ENCODE results near the gene TANC1. TPM values are rescaled to one million over a fixed set of nuclear protein-coding genes. Genes with fewer than 3 reads are reported as not detected.
A peak's percentile ranks its signal among the peaks of the same experiment; 100 is the strongest.

The TANC1 gene
- polyA plus RNA-seq, 1 donor (not counting 4 experiments of a cell fraction or from before 2014, with no cell fraction given) = 33.5 TPM

- H3K4me1 ChIP-seq (ENCODE audit: control insufficient read depth, extremely low read depth, insufficient read depth, low read length) = peaks cover 35% of the 10 kb centered on the region
- peak overlapping the region; percentile 70 for H3K9ac ChIP-seq (ENCODE audit: control insufficient read depth, extremely low read depth, insufficient read depth, low read length)
- peaks cover 2 to 9% of the 10 kb centered on the region in 2 experiments for H3K36me3 ChIP-seq (ENCODE audit: control insufficient read depth in 2 of 2, extremely low read depth in 1 of 2, insufficient read depth in 2 of 2, low read length in 2 of 2)
- DNase-seq (ENCODE audit: low read depth, low spot score) (no peak), FAIRE-seq (no peak)
- dilution Hi-C loops (cut with MboI; ENCODE audit: extremely low pct_ligation_motif_present, low sequenced_read_pairs) = no loop called here
- no peaks in the 10 kb centered on the region for H4K20me1 ChIP-seq (ENCODE audit: control insufficient read depth, extremely low read depth, insufficient read depth, low read length)
- H3K4me2 ChIP-seq (ENCODE audit: control insufficient read depth, extremely low read depth, insufficient read depth, low read depth, low read length) = no peak overlapping the region
- H3K27me3 ChIP-seq (ENCODE audit: control insufficient read depth, extremely low read depth, insufficient read depth, low read length) = no peaks in the 10 kb centered on the region
- peak overlapping the region; percentile 87 for H3K27ac ChIP-seq (ENCODE audit: control insufficient read depth, insufficient read depth, low read length)
- H3K79me2 ChIP-seq (ENCODE audit: control insufficient read depth, insufficient read depth, low read length) = peaks cover 48% of the 10 kb centered on the region
- H3K9me3 ChIP-seq (ENCODE audit: control insufficient read depth, low read depth, low read length) = no peaks in the 10 kb centered on the region
- TF ChIP-seq EZH2 (IDR thresholded peaks at IDR 0.05; ENCODE audit: low read length) = no peak
- no peak for TF ChIP-seq CTCF (optimal IDR thresholded peaks at IDR 0.05 in 1 of 3, IDR thresholded peaks at IDR 0.05 in 1 of 3, conservative IDR thresholded peaks at IDR 0.05 in 1 of 3; ENCODE audit: extremely low read depth in 1 of 3, insufficient read depth in 2 of 3, low read length in 3 of 3)
- H2AFZ ChIP-seq (ENCODE audit: control insufficient read depth, low read length) = no peak overlapping the region
- no peaks in the 10 kb centered on the region for H3K9me1 ChIP-seq (ENCODE audit: control insufficient read depth, extremely low read depth, insufficient read depth, low read length)
- no peak overlapping the region for H3K4me3 ChIP-seq (ENCODE audit: control insufficient read depth in 2 of 3, extremely low read depth in 1 of 3, insufficient read depth in 2 of 3, low read depth in 1 of 3, low read length in 3 of 3)
Measured at GRCh38 chr2:159123786-159124185, 155.3 kb downstream of the TANC1 start.

- Histone ChIP-seq H3K4me1 (ENCODE audit: control insufficient read depth, extremely low read depth, insufficient read depth, low read length) (peaks cover 35% of the 10 kb centered on the region), H3K36me3 (ENCODE audit: control insufficient read depth in 2 of 2, extremely low read depth in 1 of 2, insufficient read depth in 2 of 2, low read length in 2 of 2) (peaks cover 2 to 9% of the 10 kb centered on the region in 2 experiments), H3K9me1 (ENCODE audit: control insufficient read depth, extremely low read depth, insufficient read depth, low read length) (no peaks in the 10 kb centered on the region), H3K27ac (ENCODE audit: control insufficient read depth, insufficient read depth, low read length) (peak overlapping the region; percentile 87), H3K9me3 (ENCODE audit: control insufficient read depth, low read depth, low read length) (no peaks in the 10 kb centered on the region), H3K4me3 (ENCODE audit: control insufficient read depth in 2 of 3, extremely low read depth in 1 of 3, insufficient read depth in 2 of 3, low read depth in 1 of 3, low read length in 3 of 3) (no peak overlapping the region), H4K20me1 (ENCODE audit: control insufficient read depth, extremely low read depth, insufficient read depth, low read length) (no peaks in the 10 kb centered on the region), H3K4me2 (ENCODE audit: control insufficient read depth, extremely low read depth, insufficient read depth, low read depth, low read length) (peak overlapping the region; percentile 71), H3K27me3 (ENCODE audit: control insufficient read depth, extremely low read depth, insufficient read depth, low read length) (no peaks in the 10 kb centered on the region), H3K9ac (ENCODE audit: control insufficient read depth, extremely low read depth, insufficient read depth, low read length) (peak overlapping the region; percentile 70), H2AFZ (ENCODE audit: control insufficient read depth, low read length) (peak overlapping the region; percentile 45), H3K79me2 (ENCODE audit: control insufficient read depth, insufficient read depth, low read length) (peaks cover 41% of the 10 kb centered on the region)
- dilution Hi-C loops (cut with MboI; ENCODE audit: extremely low pct_ligation_motif_present, low sequenced_read_pairs) = no loop called here
- TF ChIP-seq EZH2 (IDR thresholded peaks at IDR 0.05; ENCODE audit: low read length) (no peak), CTCF (optimal IDR thresholded peaks at IDR 0.05 in 1 of 3, IDR thresholded peaks at IDR 0.05 in 1 of 3, conservative IDR thresholded peaks at IDR 0.05 in 1 of 3; ENCODE audit: extremely low read depth in 1 of 3, insufficient read depth in 2 of 3, low read length in 3 of 3) (no peak)
- peak; percentile 65 for DNase-seq (ENCODE audit: low read depth, low spot score)
- FAIRE-seq = no peak
Measured at GRCh38 chr2:159124441-159124911, 156.0 kb downstream of the TANC1 start.
